ENCODE measurements around the gene AVPR2. TPM values are rescaled to one million over a fixed set of nuclear protein-coding genes. Genes with fewer than 3 reads are reported as not detected.
A peak's percentile ranks its signal among the peaks of the same experiment; 100 is the strongest.

The AVPR2 gene
- total RNA-seq, 1 donor from 2014 or later: not detected

GRCh38 chrX:153941336-153942252 lies 37.1 kb downstream of the AVPR2 start:
- no peaks in the 10 kb centered on the region for H3K4me1 Mint-ChIP-seq (ENCODE audit: low read depth, unreplicated experiment)
- no peak for DNase-seq
- H3K36me3 Mint-ChIP-seq (ENCODE audit: unreplicated experiment): no peaks in the 10 kb centered on the region
- no peaks in the 10 kb centered on the region for H3K9me3 Mint-ChIP-seq (ENCODE audit: unreplicated experiment)
- H3K27me3 Mint-ChIP-seq (ENCODE audit: unreplicated experiment): no peaks in the 10 kb centered on the region
- no peak for TF ChIP-seq CTCF (IDR thresholded peaks at IDR 0.05; ENCODE audit: partially characterized antibody, unreplicated experiment)
- H3K4me3 Mint-ChIP-seq (ENCODE audit: unreplicated experiment): no peak overlapping the region
- no peak overlapping the region for H3K27ac Mint-ChIP-seq (ENCODE audit: unreplicated experiment)

- H3K9me3 Mint-ChIP-seq (ENCODE audit: unreplicated experiment): peaks cover 2% of the 10 kb centered on the region
- DNase-seq: peak; percentile 64
- no peak within 1 kb of the TSS for H3K27ac Mint-ChIP-seq (ENCODE audit: unreplicated experiment)
These were observed 39.8 kb downstream of the AVPR2 start, which contains the start of gene RENBP for GRCh38 chrX:153944140-153944799. TSS of gene RENBP (minus strand) at chrX:153944643. CDS start at chrX:153944610, 33 bp downstream.

GRCh38 chrX:153944800-153945150 lies 40.3 kb downstream of the AVPR2 start:
- Mint-ChIP-seq H3K4me1 (ENCODE audit: low read depth, unreplicated experiment) (peaks cover 3% of the 10 kb centered on the region), H3K27me3 (ENCODE audit: unreplicated experiment) (peaks cover 3% of the 10 kb centered on the region), H3K27ac (ENCODE audit: unreplicated experiment) (no peak overlapping the region), H3K9me3 (ENCODE audit: unreplicated experiment) (peaks cover 2% of the 10 kb centered on the region), H3K4me3 (ENCODE audit: unreplicated experiment) (no peak overlapping the region), H3K36me3 (ENCODE audit: unreplicated experiment) (no peaks in the 10 kb centered on the region)
- no peak for DNase-seq
- no peak for TF ChIP-seq CTCF (IDR thresholded peaks at IDR 0.05; ENCODE audit: partially characterized antibody, unreplicated experiment)

More at GRCh38 chrX:153944140-153944799, 39.8 kb downstream of the AVPR2 start, which contains the start of gene RENBP:
- H3K4me3 Mint-ChIP-seq (ENCODE audit: unreplicated experiment): peak within 1 kb of the TSS; percentile 79
- no peaks in the 10 kb centered on the region for H3K36me3 Mint-ChIP-seq (ENCODE audit: unreplicated experiment)
- peaks cover 3% of the 10 kb centered on the region for H3K27me3 Mint-ChIP-seq (ENCODE audit: unreplicated experiment)
- peaks cover 3% of the 10 kb centered on the region for H3K4me1 Mint-ChIP-seq (ENCODE audit: low read depth, unreplicated experiment)
- TF ChIP-seq CTCF (IDR thresholded peaks at IDR 0.05; ENCODE audit: partially characterized antibody, unreplicated experiment): no peak

DNA sequence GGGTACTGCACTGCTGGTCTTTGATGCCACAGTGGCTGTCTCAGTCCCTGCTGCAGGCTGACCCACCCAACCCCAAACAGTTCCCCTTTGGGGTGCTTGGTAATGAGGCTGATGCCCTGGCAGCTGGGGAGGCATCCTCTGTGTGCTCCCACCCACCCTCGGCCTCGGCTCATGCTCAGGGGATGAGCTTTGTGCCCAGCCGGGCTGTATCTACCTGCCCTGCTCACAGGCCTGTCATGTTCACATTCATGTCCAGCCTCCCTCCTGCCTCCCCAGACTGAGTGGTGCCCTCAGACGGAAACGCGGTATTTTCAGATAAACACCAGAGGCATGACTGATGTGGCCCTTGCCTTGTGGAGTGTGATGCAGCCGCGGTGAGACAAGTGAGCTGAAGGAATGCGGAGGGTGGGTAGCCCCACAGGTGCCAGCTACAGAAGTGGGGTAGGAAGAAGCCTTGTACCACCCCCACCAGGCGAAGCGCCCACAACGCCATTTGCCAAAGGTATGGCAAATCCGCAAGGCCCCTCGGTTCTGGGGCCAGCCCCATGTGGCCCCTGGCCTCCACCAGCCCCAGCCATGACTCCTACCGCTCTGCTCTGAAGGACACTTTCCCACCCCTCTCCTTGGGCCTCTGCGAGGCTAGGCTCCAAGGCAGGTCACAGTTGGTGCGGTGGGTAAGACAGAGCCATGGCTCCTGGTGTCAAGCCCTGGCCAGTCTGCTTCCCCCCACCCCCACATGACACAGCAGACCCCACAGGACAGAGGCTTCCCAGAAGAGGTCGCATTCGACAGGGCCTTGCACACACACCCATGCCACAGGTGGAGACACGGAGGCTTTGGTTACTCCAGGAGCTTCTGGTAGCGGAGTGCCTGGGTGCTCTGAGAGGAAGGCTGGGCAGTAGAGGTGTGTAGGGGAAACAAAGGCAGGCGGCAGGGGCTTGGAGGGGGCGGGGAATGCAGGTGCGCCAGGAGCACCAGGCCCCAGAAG lies 41.8 kb downstream of the AVPR2 start:
- peaks cover 3% of the 10 kb centered on the region for H3K4me1 Mint-ChIP-seq (ENCODE audit: low read depth, unreplicated experiment)
- DNase-seq: no peak
- peaks cover 2% of the 10 kb centered on the region for H3K9me3 Mint-ChIP-seq (ENCODE audit: unreplicated experiment)
- H3K4me3 Mint-ChIP-seq (ENCODE audit: unreplicated experiment): no peak overlapping the region
- TF ChIP-seq CTCF (IDR thresholded peaks at IDR 0.05; ENCODE audit: partially characterized antibody, unreplicated experiment): no peak
- H3K36me3 Mint-ChIP-seq (ENCODE audit: unreplicated experiment): no peaks in the 10 kb centered on the region
- no peak overlapping the region for H3K27ac Mint-ChIP-seq (ENCODE audit: unreplicated experiment)
- peaks cover 3% of the 10 kb centered on the region for H3K27me3 Mint-ChIP-seq (ENCODE audit: unreplicated experiment)

Data from glutamatergic neuron (in vitro differentiated cells).